Keratinocyte (primary cell): Measurements from ENCODE around the gene PCDHGA6. TPM values are rescaled to one million over a fixed set of nuclear protein-coding genes. Genes with fewer than 3 reads are reported as not detected.

Experiments
- DNase-seq: peaks from one replicate; pipeline ENCODE4 v3.0.0-alpha.2; 2011; ENCODE audit warnings: low read depth, missing footprints, low spot score
- FAIRE-seq: peaks from 2 replicates; lab custom pipeline; 2011; peaks lifted over from hg19 to GRCh38; lab: Jason Lieb, UNC
- H2AFZ ChIP-seq: 2 replicates; pipeline ENCODE4 v1.6.0; 2012; ENCODE audit warnings: low read length, control low read depth, inconsistent platforms; ENCODE audit not compliant: control insufficient read depth
- H3K27ac ChIP-seq: 2 replicates; pipeline ENCODE4 v1.5.1; 2011; ENCODE audit warnings: low read length; ENCODE audit not compliant: control insufficient read depth, insufficient read depth
- H3K27me3 ChIP-seq: 3 replicates; pipeline ENCODE4 v1.6.0; 2011; ENCODE audit warnings: low read length; ENCODE audit not compliant: control insufficient read depth, insufficient read depth; ENCODE audit errors: extremely low read depth
- H3K36me3 ChIP-seq, 2 experiments: 2 replicates in 1 of 2; 3 replicates in 1 of 2; pipeline ENCODE4 v1.5.1; 2011; ENCODE audit warnings: low read length in 2 of 2, mild to moderate bottlenecking in 1 of 2; ENCODE audit not compliant: control insufficient read depth in 2 of 2, insufficient read depth in 2 of 2; ENCODE audit errors: extremely low read depth in 1 of 2
- H3K4me1 ChIP-seq: 3 replicates; pipeline ENCODE4 v1.5.1; 2011; ENCODE audit warnings: low read length; ENCODE audit not compliant: control insufficient read depth, insufficient read depth; ENCODE audit errors: extremely low read depth
- H3K4me2 ChIP-seq: 3 replicates; pipeline ENCODE4 v1.6.0; 2011; ENCODE audit warnings: low read depth, low read length; ENCODE audit not compliant: control insufficient read depth, insufficient read depth; ENCODE audit errors: extremely low read depth
- H3K4me3 ChIP-seq, 3 experiments: fragments of 200-600 bp in 1 of 3; sonication (generic) in 1 of 3; 2 replicates in 2 of 3; 3 replicates in 1 of 3; pipeline ENCODE4 v1.5.1; 2011 to 2016; ENCODE audit warnings: low read length in 3 of 3, mild to moderate bottlenecking in 3 of 3, control low read depth in 2 of 3, inconsistent platforms in 1 of 3, low read depth in 1 of 3, mixed read lengths in 1 of 3, mixed run types in 1 of 3, moderate library complexity in 1 of 3; ENCODE audit not compliant: control insufficient read depth in 2 of 3, insufficient read depth in 2 of 3; ENCODE audit errors: extremely low read depth in 1 of 3
- H3K79me2 ChIP-seq: 2 replicates; pipeline ENCODE4 v1.6.0; 2012; ENCODE audit warnings: low read length; ENCODE audit not compliant: control insufficient read depth, insufficient read depth
- H3K9ac ChIP-seq: 3 replicates; pipeline ENCODE4 v1.6.0; 2011; ENCODE audit warnings: low read length; ENCODE audit not compliant: control insufficient read depth, insufficient read depth; ENCODE audit errors: extremely low read depth
- H3K9me1 ChIP-seq: 3 replicates; pipeline ENCODE4 v1.6.0; 2011; ENCODE audit warnings: low read length; ENCODE audit not compliant: control insufficient read depth, insufficient read depth; ENCODE audit errors: extremely low read depth
- H3K9me3 ChIP-seq: 2 replicates; pipeline ENCODE4 v1.5.1; 2012; ENCODE audit warnings: low read depth, low read length; ENCODE audit not compliant: control insufficient read depth
- H4K20me1 ChIP-seq: 3 replicates; pipeline ENCODE4 v1.6.0; 2011; ENCODE audit warnings: low read length; ENCODE audit not compliant: control insufficient read depth, insufficient read depth; ENCODE audit errors: extremely low read depth
- EZH2 ChIP-seq: IDR thresholded peaks from one replicate; pipeline ENCODE4 v1.6.1; 2012; ENCODE audit warnings: inconsistent platforms, mild to moderate bottlenecking, low read length, moderate library complexity
- dilution Hi-C: fragments of 300-500 bp; cut with MboI; formaldehyde crosslinking; loops from one replicate; pipeline ENCODE4 v1.7.0; 2020; ENCODE audit warnings: low sequenced_read_pairs; ENCODE audit not compliant: extremely low pct_ligation_motif_present
- polyA plus RNA-seq, 5 experiments: library from polyadenylated mRNA; depleted of rRNA in 3 of 5; stranded (reverse) in 3 of 5; stranded (forward) in 1 of 5; unstranded in 1 of 5; fragments of >200 nt; gene quantifications; 1 replicate in 1 of 5; 2 replicates in 3 of 5; 3 replicates in 1 of 5; pipeline versions ENCODE4 v1.2.1 to v1.2.3, GENCODE V29; 2011 to 2012; ENCODE audit warnings: missing spikeins in 2 of 5, low read depth in 1 of 5, low replicate concordance in 1 of 5
- TF ChIP-seq, protein P1 (sequence below), 3 experiments: IDR thresholded peaks in 1 of 3; conservative IDR thresholded peaks in 1 of 3; optimal IDR thresholded peaks in 1 of 3; 2 replicates in 2 of 3; 3 replicates in 1 of 3; pipeline versions ENCODE3 to v1.5.1; 2011; ENCODE audit warnings: low read length in 3 of 3, mild to moderate bottlenecking in 3 of 3, moderate library complexity in 2 of 3, control low read depth in 1 of 3, inconsistent platforms in 1 of 3; ENCODE audit not compliant: insufficient read depth in 2 of 3; ENCODE audit errors: extremely low read depth in 1 of 3

PCDHGA6 gene
- polyA plus RNA-seq, 1 donor (not counting 4 experiments of a cell fraction or from before 2014, with no cell fraction given) = 0.16 TPM

- no peak overlapping the region for H3K4me3 ChIP-seq
- FAIRE-seq (no peak), DNase-seq (no peak)
- no peaks in the 10 kb centered on the region for H4K20me1 ChIP-seq
- dilution Hi-C loops = no loop called here
- H3K36me3 ChIP-seq = no peaks in the 10 kb centered on the region
- no peak overlapping the region for H3K27ac ChIP-seq
- no peaks in the 10 kb centered on the region for H3K79me2 ChIP-seq
- H3K4me1 ChIP-seq = no peaks in the 10 kb centered on the region
- no peak overlapping the region for H2AFZ ChIP-seq
- peaks cover 24% of the 10 kb centered on the region for H3K9me3 ChIP-seq
- no peaks in the 10 kb centered on the region for H3K9me1 ChIP-seq
- peaks cover 40% of the 10 kb centered on the region for H3K27me3 ChIP-seq
- H3K4me2 ChIP-seq = no peak overlapping the region
- H3K9ac ChIP-seq = no peak overlapping the region
- TF ChIP-seq EZH2 = no peak
- TF ChIP-seq, protein P1, sequence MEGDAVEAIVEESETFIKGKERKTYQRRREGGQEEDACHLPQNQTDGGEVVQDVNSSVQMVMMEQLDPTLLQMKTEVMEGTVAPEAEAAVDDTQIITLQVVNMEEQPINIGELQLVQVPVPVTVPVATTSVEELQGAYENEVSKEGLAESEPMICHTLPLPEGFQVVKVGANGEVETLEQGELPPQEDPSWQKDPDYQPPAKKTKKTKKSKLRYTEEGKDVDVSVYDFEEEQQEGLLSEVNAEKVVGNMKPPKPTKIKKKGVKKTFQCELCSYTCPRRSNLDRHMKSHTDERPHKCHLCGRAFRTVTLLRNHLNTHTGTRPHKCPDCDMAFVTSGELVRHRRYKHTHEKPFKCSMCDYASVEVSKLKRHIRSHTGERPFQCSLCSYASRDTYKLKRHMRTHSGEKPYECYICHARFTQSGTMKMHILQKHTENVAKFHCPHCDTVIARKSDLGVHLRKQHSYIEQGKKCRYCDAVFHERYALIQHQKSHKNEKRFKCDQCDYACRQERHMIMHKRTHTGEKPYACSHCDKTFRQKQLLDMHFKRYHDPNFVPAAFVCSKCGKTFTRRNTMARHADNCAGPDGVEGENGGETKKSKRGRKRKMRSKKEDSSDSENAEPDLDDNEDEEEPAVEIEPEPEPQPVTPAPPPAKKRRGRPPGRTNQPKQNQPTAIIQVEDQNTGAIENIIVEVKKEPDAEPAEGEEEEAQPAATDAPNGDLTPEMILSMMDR (optimal IDR thresholded peaks at IDR 0.05 in 1 of 3, IDR thresholded peaks at IDR 0.05 in 1 of 3, conservative IDR thresholded peaks at IDR 0.05 in 1 of 3; ENCODE audit: extremely low read depth in 1 of 3, insufficient read depth in 2 of 3, low read length in 3 of 3) = no peak
These were observed 11.0 kb upstream of the PCDHGA6 start for GRCh38 chr5:141362719-141363118.

DNA sequence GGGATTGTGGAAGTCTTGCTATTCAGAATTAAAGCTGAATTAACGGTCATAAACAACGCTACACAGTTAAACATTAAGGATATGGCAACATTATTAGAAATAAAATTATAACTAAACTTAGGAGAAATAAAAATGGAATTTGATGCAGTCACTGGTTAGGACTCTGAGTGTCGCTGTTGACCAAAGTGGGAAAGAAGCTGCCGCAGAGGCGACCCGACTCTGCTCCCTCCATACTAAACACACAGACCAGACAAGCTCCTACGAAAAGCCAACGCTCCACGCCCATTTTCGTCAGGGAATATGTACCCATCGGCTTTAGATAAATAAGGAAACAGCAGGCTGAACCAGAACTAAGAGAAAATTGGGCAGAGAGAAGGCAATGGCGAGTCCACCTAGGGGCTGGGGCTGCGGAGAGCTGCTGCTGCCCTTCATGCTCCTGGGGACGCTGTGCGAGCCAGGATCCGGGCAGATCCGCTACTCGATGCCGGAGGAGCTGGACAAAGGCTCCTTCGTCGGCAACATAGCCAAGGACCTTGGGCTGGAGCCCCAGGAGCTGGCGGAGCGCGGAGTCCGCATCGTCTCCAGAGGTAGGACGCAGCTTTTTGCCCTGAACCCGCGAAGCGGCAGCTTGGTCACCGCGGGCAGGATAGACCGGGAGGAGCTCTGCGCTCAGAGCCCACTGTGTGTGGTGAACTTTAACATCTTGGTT, 9.6 kb upstream of the PCDHGA6 start, which contains the start of gene PCDHGA5:
Gene PCDHGA5 (plus strand): TSS at position 211 of the 709 bp plus-strand sequence. CDS start 169 bp downstream, at position 380.
- dilution Hi-C loops = no loop called here

More for the DNA sequence above, 9.6 kb upstream of the PCDHGA6 start, which contains the start of gene PCDHGA5:
- no peaks in the 10 kb centered on the region for H4K20me1 ChIP-seq
- TF ChIP-seq, protein P1 (optimal IDR thresholded peaks at IDR 0.05 in 1 of 3, IDR thresholded peaks at IDR 0.05 in 1 of 3, conservative IDR thresholded peaks at IDR 0.05 in 1 of 3; ENCODE audit: extremely low read depth in 1 of 3, insufficient read depth in 2 of 3, low read length in 3 of 3) = no peak
- no peak for TF ChIP-seq EZH2
- no peak within 1 kb of the TSS for H3K4me2 ChIP-seq
- no peak within 1 kb of the TSS for H2AFZ ChIP-seq
- H3K27me3 ChIP-seq = peaks cover 40% of the 10 kb centered on the region
- H3K4me1 ChIP-seq = no peaks in the 10 kb centered on the region
- H3K36me3 ChIP-seq = no peaks in the 10 kb centered on the region
- no peak within 1 kb of the TSS for H3K27ac ChIP-seq
- no peak within 1 kb of the TSS for H3K9ac ChIP-seq
- no peak within 1 kb of the TSS for H3K4me3 ChIP-seq
- no peak for FAIRE-seq
- no peak for DNase-seq
- H3K79me2 ChIP-seq = no peaks in the 10 kb centered on the region
- no peaks in the 10 kb centered on the region for H3K9me1 ChIP-seq
- peaks cover 24% of the 10 kb centered on the region for H3K9me3 ChIP-seq
